HCT116 (cell line): ENCODE results near the gene DAGLA.

Experiments used
- ATF3 ChIP-seq: IDR thresholded peaks from 2 replicates; pipeline ENCODE4 v1.6.1; 2012
- CBX3 ChIP-seq: IDR thresholded peaks from 2 replicates; pipeline ENCODE4 v1.6.1; 2012; ENCODE audit warnings: low read depth
- CEBPB ChIP-seq: IDR thresholded peaks from 2 replicates; pipeline ENCODE4 v1.6.1; 2012; ENCODE audit warnings: low read depth
- CTCF ChIP-seq, 3 experiments: fragments of 200-600 bp in 1 of 3; sonication (generic) in 1 of 3; IDR thresholded peaks in 2 of 3; conservative IDR thresholded peaks in 1 of 3; 2 replicates each; pipeline ENCODE4 v1.5.1; 2012 to 2017; ENCODE audit warnings: low read depth in 2 of 3, low read length in 2 of 3, antibody characterized with exemption in 1 of 3, borderline replicate concordance in 1 of 3, control low read depth in 1 of 3, mild to moderate bottlenecking in 1 of 3, mixed read lengths in 1 of 3, mixed run types in 1 of 3, moderate library complexity in 1 of 3; ENCODE audit not compliant: insufficient read depth in 1 of 3
- EZH2 ChIP-seq: fragments of 200-600 bp; sonication (generic); IDR thresholded peaks from 2 replicates; pipeline ENCODE4 v1.6.1; 2017; ENCODE audit warnings: antibody characterized with exemption, mixed run types
- EZH2phosphoT487 ChIP-seq: fragments of 200-600 bp; IDR thresholded peaks from 2 replicates; pipeline ENCODE4 v1.6.1; 2018; ENCODE audit warnings: antibody characterized with exemption, borderline replicate concordance
- MAX ChIP-seq: IDR thresholded peaks from 2 replicates; pipeline ENCODE4 v1.6.1; 2012
- POLR2A ChIP-seq: IDR thresholded peaks from 2 replicates; pipeline ENCODE4 v1.7.0; 2011; ENCODE audit warnings: borderline replicate concordance; ENCODE audit not compliant: insufficient read depth, insufficient read length; ENCODE audit errors: extremely low read depth
- POLR2AphosphoS5 ChIP-seq: IDR thresholded peaks from 2 replicates; pipeline ENCODE4 v1.6.1; 2011; ENCODE audit warnings: mild to moderate bottlenecking, low read depth, low read length, moderate library complexity
- RAD21 ChIP-seq: IDR thresholded peaks from 2 replicates; pipeline ENCODE4 v1.6.1; 2012; ENCODE audit warnings: low read depth, mild to moderate bottlenecking
- SRF ChIP-seq: IDR thresholded peaks from 2 replicates; pipeline ENCODE4 v1.6.1; 2012; ENCODE audit warnings: low read depth
- TF ChIP-seq, protein P1 (sequence below): IDR thresholded peaks from 2 replicates; pipeline ENCODE4 v1.6.1; 2012; ENCODE audit warnings: low read depth
- TF ChIP-seq, protein P2 (sequence below): IDR thresholded peaks from 2 replicates; pipeline ENCODE4 v1.6.1; 2011; ENCODE audit warnings: mild to moderate bottlenecking, low read length, moderate library complexity; ENCODE audit not compliant: insufficient replicate concordance; ENCODE audit errors: extremely low read depth

DNA sequence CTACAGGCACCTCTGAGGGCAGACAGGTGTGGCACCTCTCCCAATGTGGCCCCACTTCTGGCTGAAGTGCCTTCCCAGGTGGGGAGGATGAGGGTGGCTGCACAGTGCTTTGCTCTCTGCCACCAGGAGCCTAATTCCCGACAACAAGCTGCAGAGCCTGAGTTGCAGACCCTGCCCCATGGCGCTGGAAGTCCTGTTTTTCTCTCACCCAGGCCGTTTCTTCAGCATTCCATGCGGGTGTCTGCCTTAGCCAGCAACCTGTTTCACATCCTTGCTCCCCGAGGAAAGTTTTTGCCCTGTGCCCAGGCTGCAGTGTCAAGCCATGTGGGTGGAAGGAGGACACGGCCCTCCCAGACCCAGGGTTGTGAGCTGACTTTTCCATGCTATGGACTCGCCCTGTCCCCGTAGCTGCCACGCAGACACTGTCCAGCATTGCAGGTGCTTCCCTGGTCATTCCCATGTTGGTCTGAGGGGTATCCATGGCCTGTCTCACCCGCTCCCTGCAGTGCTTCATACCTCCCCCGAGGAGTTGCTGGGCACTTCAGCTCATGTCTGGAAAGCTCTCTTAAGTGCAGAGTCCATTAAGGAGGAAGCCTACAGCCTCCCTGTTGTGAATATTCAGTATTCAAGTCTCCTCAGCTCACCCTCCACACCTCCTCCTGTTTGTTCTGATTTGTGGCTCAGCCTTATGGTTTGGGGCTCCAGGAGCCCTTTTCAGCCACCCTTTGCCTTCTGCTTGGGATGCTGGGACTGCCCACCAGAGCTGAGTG, 2.9 kb downstream of the DAGLA start:
- TF ChIP-seq CTCF (IDR thresholded peaks at IDR 0.05 in 2 of 3, conservative IDR thresholded peaks at IDR 0.05 in 1 of 3; ENCODE audit: borderline replicate concordance in 1 of 3, insufficient read depth in 1 of 3, low read depth in 2 of 3, low read length in 2 of 3) (no peak), MAX (no peak), POLR2A (no peak), EZH2phosphoT487 (no peak), SRF (no peak), RAD21 (no peak), POLR2AphosphoS5 (no peak), ATF3 (no peak), EZH2 (no peak), CEBPB (no peak), CBX3 (no peak)
- TF ChIP-seq, protein P1, sequence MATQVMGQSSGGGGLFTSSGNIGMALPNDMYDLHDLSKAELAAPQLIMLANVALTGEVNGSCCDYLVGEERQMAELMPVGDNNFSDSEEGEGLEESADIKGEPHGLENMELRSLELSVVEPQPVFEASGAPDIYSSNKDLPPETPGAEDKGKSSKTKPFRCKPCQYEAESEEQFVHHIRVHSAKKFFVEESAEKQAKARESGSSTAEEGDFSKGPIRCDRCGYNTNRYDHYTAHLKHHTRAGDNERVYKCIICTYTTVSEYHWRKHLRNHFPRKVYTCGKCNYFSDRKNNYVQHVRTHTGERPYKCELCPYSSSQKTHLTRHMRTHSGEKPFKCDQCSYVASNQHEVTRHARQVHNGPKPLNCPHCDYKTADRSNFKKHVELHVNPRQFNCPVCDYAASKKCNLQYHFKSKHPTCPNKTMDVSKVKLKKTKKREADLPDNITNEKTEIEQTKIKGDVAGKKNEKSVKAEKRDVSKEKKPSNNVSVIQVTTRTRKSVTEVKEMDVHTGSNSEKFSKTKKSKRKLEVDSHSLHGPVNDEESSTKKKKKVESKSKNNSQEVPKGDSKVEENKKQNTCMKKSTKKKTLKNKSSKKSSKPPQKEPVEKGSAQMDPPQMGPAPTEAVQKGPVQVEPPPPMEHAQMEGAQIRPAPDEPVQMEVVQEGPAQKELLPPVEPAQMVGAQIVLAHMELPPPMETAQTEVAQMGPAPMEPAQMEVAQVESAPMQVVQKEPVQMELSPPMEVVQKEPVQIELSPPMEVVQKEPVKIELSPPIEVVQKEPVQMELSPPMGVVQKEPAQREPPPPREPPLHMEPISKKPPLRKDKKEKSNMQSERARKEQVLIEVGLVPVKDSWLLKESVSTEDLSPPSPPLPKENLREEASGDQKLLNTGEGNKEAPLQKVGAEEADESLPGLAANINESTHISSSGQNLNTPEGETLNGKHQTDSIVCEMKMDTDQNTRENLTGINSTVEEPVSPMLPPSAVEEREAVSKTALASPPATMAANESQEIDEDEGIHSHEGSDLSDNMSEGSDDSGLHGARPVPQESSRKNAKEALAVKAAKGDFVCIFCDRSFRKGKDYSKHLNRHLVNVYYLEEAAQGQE, result no peak
- TF ChIP-seq, protein P2, sequence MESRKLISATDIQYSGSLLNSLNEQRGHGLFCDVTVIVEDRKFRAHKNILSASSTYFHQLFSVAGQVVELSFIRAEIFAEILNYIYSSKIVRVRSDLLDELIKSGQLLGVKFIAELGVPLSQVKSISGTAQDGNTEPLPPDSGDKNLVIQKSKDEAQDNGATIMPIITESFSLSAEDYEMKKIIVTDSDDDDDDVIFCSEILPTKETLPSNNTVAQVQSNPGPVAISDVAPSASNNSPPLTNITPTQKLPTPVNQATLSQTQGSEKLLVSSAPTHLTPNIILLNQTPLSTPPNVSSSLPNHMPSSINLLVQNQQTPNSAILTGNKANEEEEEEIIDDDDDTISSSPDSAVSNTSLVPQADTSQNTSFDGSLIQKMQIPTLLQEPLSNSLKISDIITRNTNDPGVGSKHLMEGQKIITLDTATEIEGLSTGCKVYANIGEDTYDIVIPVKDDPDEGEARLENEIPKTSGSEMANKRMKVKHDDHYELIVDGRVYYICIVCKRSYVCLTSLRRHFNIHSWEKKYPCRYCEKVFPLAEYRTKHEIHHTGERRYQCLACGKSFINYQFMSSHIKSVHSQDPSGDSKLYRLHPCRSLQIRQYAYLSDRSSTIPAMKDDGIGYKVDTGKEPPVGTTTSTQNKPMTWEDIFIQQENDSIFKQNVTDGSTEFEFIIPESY, result no peak
